Fibroblast of skin of right quadriceps (primary cell): ENCODE measurements around the gene GARIN5A.
"Not testable (repeated sequence)": the region's sequence is repeated elsewhere in the genome, so short reads cannot be mapped to it uniquely, and the experiment has no call there.

Experiments
- DNase-seq: peaks from one replicate; pipeline ENCODE4 v3.0.0-alpha.2; 2013

Gene GARIN5A

DNA sequence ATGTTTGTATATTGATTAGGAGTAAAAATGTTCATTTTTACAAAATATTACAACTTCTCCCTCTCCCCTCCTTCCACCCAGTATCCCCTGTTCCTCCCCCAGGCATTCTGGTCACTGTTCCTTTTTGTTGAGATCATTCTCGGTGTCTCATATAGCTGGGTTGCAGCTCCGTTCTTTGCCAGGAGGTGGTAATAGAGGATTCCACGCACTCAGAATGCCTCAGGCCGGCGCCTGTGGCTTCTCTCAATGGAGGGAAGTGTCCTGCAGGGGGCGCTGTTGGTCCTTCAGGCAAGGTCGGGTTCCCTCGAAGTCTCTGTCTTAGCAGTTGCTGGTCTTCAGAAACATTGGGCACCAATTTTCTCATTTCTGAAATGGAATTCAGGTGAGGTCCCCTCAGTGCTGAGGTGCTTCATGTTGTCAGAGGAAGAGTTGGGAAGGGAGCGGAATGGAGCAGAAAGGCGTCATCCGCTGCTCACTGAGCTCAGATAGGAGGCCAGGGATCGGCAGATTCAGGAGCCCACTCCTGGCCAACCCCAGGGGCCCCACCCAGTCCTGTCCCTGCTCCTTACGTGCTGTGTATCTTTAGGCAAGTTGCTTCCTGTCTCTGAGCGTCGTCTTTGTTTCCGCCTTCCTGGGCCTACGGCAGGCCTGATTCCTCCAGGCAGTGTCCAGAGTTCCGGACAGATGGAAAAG is 10.3 kb upstream of the GARIN5A start:
- DNase-seq, result peak; percentile 28

DNA sequence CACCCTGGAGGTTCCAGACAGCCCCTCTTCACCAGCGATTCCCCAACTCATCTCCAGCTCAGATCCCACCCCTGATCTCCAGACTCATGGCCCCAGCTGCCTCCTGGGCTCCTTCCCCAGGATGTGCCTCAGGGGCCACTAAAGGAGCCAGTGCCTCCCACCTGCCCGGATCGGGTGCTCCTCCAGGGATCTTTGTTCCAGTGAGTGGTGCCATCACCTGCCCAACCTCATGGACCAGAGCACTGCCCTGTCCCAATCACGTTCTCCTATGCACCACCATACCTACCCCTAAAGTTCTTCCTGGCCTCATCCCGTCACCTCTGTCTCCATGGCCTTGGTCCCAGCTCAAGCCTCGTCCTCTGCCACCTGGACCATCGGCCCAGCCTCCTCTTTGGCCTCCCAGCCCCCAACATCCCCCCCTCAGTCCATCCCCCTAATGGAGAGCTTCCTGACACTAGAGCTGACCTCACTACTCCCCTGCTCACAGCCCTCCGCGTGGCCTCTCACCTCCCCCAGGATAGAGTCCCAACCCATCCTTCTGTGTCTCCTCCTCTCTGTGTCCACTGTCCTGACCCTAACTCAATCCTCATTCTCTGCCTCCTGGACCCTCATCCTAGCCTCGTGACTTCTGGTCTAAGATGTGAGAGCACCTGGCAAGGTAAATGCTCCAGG is 8.8 kb upstream of the GARIN5A start:
- DNase-seq, result no peak

DNA sequence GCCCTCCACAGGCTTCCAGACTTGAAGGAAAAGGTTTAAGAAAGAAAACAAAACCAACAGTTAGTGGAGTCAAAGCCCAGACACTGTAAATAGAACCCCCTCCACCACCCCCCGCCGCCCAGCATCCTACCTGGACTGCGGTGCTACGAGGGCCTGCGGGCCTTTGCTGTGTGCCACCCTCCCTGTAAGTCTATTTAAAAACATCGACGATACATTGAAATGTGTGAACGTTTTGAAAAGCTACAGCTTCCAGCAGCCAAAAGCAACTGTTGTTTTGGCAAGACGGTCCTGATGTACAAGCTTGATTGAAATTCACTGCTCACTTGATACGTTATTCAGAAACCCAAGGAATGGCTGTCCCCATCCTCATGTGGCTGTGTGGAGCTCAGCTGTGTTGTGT is 6.3 kb upstream of the GARIN5A start:
- no peak for DNase-seq

DNA sequence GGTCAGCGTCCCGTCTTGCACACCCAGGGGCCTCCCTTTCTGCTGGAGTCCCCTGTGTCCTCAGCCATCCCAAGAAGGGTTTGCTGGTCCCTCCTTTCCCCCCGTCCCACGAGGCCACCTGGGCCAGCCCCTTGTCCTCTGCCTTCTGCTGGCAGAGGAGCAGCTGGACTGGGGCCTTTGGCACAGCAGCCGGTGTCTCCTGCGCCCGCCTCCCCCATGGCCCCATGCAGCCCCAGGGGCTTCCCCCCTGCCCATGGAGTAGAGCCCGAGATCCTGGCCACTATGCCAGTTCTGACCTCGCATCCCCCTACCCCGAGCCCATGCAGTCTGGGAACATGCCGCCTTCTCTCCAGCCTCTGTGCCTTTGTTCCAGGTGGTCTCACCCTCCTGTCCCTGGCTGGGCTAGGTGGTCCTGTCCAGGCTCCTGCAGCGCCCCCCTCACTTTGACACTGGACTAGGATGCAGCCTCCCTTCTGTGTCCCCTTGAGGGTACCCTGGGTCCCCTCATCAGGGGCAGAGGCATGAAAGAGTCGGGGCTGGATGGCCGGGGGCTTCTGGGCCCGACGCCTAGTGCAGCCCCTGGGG is 5.7 kb upstream of the GARIN5A start:
- no peak for DNase-seq

DNA sequence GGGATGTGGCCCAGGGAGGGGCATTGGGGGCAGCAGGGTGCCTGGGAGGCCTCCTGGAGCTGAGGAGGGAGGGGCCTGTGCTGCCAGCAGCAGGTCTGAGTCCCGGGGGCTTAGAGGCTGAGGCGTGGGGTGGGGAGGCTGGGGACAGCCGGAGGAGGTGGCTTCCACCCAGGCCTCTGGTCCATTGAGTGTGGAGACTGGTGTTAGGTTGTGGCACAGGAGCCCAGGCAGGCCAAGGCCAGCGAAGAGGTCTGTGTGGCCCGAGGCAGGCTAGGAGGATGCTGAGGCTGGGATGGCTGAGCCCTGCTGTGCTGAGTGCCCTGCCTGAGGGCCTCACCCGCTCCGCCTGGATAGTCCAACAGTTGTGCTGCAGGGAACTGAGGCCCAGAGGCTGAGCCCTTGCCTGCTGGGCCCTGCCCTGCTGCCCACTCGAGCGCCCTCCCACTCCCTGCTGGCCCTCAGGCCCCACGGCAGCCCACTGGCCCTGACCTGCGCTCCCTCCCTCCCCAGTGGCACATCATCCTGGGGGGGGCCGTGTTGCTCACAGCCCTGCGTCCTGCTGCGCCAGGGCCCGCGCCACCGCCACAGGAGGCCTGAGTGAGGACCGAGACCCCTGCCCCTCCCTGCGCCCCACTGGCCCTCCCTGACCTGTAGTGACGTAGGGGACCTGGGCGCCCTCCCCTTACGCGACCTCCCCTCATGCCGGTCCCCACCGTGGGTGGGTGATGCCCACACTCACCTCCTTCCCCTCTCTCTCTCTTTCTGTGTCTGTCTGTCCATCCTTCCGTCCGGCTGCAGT is 4.9 kb upstream of the GARIN5A start:
- no peak for DNase-seq

DNA sequence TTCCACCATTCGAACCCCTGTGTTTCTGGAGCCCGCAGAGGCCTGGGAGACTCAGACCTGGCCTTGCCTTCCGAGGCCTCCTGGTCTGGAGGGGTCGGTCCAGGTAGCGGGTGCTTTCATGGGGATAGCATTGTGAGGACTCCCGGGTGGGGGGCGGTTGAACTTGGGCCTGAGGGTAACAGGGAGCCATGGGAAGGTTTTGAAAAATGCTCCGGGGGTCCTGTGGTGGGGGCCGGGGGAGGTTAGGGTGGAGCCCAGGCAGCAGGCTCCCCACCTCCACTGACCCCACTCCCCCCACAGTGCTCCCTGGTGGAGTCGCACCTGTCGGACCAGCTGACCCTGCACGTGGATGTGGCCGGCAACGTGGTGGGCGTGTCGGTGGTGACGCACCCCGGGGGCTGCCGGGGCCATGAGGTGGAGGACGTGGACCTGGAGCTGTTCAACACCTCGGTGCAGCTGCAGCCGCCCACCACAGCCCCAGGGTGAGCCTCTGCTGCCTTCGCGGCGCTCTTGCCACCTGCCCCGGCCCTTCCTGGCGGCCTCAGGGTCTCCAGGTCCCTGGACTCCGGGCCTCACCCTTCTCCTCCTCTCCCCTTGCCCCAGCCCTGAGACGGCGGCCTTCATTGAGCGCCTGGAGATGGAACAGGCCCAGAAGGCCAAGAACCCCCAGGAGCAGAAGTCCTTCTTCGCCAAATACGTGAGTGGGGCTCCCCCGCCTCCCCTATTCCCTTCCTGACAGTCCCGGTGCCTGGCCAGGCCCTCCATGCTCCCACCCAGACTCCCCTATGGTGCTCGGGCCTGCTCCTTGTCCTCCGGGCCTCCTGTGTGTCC is 3.8 kb upstream of the GARIN5A start:
- no peak for DNase-seq

DNA sequence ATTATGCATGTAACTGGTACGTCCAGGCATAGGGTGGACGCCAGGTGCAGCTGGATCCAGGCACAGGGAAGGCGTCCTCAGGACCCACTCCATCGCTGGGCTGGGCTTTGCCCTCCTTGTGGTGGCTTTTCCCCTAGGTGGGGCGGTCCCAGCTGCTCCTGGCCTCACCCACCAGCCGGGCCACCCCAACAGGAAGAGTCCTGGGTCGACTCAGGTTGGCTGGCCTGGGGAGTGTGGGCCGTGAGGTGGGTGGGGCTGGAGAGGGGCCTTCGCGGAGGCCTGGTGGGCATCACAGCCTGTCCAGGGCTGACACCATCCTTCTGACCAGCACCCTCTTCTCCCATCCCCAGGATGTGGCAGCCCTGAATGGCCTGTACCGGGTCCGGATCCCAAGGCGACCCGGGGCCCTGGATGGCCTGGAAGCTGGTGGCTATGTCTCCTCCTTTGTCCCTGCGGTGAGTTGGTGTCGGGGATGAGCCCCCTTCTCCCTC is 3.2 kb upstream of the GARIN5A start:
- no peak for DNase-seq

DNA sequence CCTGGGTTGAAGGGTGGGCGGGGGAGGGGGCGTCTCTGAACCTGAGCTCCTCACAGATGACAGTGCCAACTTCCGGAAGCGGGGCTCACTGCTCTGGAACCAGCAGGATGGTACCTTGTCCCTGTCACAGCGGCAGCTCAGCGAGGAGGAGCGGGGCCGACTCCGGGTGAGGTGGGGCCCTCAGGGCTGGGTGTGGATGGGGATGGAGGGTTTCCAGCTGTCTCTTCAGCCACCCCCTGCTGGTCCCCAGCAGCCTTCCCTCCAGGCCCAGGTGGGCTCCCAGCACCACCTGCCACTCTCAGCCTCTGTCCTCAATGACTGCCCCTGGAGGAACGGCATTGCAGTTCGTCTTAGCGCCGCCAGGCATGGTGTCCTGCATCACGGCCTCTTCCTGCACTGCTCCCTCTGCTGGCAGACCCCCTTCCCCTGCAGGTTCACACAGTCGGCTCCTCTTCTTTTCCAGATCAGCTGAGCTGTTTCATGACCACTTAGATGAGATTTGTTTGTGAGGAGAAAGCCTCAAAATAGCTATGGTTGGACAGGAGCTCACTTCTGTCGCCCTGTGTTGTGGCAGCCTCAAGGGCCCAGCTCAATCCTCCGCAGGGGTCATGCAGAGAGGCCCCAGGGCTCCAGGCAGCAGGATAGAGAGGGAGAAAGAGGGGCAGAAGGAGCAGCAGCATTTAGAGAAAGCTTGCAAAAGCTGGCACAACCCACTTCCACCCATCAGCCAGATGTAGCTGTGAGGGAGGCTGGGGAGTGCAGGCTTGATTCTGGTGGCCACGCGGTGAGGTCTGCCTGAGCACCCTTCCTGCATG is 2.5 kb upstream of the GARIN5A start:
- DNase-seq, result peak; percentile 7

DNA sequence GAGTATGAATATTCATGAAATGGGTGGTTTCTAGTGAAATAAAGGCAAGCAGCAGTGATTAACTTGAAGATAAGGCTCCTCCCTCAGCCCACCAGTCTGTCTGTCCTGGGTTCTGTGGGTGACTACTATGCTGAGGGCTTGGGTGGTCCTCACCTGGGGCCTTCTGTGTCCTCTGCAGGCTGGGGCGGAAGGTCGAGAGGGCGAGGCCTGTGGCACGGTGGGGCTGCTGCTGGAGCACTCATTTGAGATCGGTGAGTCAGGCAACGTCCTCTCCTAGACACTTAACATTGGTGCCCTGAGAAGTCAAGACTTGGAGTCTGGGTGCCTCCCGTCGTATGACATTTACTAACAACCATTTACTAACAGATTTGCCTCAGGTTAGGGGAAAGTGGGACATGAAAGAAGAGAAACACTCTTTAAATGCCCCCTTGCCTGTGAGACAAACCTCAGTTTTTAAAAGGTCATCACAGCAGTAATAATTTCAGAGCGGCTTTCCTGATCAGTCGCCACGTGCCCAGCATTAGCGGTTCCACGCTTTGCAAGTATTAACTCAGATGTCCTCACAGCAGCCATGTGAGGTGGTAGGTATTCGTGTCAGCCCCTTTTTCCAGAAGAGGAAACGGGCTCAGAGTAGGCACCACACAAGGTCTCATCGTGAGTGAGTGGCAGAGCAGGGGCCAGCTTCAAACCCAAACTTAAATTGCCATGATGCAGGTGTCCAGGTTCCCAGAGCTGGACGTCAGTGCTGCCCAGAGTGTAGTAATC is 1.3 kb upstream of the GARIN5A start:
- DNase-seq, result no peak

DNA sequence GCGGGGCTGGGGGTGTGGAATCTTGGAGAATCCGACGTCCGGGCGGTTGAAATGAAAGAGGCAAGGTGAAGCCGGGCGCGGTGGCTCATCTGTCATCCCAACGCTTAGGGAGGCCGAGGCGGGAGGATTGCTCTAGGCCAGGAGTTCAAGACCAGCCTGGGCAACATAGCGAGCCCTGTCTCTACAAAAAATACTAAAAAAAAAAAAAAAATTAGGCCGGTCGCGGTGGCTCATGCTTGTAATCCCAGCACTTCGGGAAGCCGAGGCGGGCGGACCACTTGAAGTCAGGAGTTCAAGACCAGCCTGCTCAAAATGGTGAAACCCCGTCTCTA is 225 bp upstream of the GARIN5A start:
- no peak for DNase-seq

DNA sequence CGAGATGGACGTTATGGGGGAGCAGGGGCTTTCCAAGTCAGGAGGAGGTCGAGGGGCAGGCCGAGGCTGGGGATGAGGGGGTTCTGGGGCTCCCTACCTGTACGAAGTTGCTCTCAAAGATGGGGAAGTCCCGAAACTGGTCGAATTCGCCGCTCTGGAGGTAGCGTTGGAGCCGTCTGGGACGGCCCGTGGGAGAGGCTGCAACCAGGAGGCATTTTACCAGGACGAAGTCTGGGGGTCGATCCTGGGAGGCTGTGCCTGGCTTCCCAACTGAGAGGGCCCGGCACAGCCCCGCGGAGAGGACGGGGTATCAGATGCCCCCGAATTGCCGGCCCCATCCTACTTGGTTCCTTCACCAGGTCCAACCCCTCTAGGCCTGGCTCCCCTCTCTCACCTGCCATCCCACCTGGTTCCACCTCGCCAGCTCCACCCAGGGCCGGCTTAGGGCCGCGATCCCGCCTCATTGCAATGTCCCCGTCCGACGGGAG is 868 bp downstream of the GARIN5A start:
- no peak for DNase-seq

DNA sequence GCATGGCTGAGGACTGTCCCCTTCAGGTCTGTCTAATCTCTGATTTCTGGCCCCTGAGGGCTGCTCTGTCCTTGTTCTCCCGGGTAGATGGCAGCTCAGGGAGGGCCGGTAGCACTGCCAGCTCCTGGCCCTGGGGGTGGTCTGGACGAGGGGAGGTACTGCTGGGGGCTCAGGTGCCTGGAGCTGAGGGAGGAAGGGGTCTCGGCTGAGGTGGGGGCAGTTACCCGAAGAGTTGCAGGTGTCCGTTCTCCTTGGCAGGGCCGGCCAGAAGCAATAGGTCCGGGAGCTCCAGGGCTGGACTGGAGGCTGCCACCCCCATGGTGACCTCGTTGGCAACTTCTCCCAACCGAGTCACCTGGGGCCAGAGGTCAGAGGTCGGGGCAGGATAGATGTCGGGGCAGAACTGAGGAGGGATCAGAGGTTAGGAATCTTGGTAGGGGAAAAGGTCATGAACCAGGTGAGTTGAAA is 1.5 kb downstream of the GARIN5A start:
- no peak for DNase-seq

DNA sequence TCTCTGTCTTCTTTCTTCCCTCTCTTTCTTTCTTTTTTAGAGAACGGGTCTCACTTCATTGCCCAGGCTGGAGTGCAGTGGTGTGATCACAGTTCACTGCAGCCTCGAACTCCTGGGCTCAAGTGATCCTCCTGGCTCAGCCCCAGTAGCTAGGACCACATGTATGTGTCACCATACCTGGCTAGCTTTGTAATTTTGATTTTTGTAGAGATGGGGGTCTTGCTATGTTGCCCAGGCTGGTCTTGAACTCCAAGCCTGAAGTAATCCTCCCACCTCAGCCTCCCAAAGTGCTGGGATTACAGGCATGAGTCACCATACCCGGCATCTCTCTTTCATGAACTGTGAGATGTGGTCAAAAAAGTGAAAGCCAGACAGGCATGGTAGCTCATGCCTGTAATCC is 3.3 kb downstream of the GARIN5A start:
- DNase-seq, result not testable (repeated sequence)

DNA sequence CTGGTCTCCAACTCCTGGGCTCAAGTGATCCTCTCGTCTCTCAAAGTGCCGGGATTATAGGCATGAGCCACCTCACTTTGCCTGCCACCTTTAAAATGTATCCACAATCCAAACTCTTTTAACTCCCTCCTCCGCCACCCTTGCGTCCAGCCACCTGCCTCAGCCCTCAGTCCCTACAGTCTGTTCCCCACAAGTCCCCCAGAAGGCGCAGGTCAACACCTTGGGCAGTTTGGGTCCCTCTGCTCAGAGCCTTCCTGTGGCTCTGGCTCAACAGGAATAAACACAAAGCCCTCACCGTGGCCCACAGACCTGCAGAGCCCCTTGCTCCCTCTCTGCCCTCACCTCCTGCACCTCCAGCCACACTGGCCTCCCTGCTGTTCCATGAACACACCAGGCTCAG is 7.8 kb downstream of the GARIN5A start:
- DNase-seq, result no peak

DNA sequence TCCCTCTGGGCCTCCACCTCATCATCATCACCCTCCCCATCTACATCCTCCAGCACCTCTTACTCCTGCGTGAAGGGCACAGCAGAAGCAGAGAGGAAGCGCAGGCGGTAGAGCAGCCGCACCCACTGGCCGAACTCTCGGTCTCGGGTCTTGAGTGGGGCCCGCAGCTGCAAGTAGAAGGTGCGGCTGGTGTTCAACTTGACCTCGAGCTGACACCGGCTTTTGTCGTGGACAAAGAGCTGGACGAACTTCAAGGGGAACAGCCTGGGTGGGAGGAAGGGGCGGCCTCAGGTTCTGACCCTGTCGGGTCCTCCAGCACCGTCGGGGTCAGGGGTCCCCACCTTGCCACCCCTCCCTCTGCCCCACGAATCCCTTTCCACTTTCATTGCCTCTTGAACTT is 9.1 kb downstream of the GARIN5A start:
- DNase-seq, result no peak

DNA sequence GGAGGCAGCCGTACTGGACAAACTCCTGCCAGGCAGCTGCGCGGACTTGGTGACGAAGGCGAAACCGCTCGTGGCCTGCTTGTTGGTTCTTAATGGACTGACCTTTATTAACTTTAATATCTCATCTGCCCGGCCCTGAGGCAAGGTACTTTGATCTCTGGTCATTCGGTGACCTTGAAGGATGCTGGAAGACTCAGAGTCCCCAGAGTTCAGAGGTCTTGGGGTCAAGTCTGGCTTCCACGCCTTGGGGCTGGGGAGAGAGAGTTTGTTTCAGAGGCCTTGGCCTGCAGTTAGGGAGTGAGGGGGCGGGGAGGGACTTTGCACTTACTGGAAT is 10.0 kb downstream of the GARIN5A start:
- DNase-seq, result no peak

DNA sequence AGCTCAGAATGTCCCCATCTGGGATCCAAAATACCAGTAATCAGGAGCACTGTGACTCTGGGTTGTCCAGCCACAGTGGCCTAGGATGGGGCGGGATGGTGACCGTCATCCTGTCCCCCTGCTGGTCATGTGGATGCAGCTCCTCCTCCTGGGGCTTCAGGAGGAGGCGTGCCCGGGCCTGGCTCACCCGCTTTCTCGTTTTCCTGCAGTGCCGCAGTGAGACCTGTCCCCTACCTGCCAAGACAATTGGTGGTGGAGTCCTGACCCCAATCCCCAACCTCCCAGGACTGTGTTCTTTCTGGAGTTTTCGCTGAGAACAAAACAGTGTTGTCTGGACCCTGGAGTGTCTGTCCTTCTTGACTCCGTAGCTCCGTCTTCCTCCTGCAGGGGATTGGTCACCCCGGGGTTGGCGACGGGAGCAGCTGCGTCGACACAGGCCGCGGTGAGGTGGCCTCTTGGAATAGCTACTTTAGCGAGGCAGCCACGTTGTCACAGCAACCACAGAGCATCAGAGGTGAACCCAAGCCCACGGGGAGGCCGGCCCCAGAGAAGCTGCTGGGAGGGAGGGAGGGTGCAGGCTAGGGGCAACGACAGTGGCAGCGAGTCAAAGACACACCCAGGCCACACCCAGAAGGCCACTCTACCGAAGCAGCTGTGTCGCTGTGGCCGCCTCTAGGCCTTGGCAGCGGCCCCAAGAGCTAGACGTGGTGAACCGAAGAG is 10.5 kb downstream of the GARIN5A start:
- no peak for DNase-seq

DNA sequence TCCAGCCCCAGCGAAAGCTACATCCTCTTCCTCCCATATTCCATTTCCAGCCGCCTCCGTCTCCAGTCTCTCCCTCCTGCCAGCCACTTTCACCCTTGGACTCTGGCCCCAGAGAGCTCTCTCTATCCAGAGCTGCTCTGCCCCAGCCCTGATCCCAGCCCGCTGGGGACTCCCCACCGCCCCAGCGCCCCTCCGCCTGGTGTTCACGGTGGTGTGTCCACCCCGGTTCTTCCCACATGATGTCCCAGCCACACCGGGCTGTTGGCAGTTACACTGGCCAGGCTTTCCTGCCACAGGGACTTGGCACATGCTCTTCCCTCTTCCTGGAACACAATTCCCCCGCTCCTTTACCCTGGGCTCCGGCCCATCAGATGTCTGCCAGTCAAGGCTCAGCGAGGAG is 11.6 kb downstream of the GARIN5A start:
- DNase-seq, result no peak

DNA sequence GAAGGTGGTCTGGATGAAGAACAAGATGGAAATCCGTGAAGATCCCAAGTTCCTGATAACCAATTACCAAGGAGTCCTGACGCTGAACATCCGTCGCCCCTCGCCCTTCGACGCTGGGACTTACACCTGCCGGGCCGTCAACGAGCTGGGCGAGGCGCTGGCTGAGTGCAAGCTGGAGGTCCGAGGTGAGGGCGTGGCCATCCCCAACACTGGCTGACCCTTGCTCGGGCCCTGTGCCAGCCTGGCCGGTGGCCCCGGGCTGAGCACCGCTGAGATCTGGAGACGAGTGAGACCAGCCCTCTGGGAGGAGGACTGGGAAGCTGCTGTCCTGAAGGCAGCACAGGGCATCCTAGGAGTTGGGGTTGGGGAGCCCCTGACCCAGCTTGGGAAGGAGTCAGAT is 12.3 kb downstream of the GARIN5A start:
- no peak for DNase-seq

DNA sequence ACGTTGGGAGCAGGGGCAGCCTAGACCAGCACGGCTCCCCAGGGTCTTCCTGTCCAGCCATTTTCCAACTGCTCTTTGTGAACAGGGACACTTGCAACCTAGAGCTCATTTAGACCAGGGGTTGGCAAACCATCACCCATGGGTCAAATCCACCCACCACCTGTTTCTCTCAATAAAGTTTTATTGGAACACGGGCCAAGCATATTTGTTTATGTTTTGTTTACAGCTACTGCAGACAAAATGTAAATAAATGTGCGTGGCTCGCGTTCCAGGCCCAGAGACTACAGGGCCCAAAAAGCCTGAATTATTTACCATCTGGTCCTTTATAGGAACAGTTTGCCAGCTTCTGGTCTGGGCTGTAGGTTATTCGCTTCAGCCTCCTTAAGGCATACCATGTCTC is 13.7 kb downstream of the GARIN5A start:
- DNase-seq, result no peak
